HepG2 (cell line): Measurements from ENCODE around the gene TTLL11. TPM values are rescaled to one million over a fixed set of nuclear protein-coding genes. Genes with fewer than 3 reads are reported as not detected.

Experiments
- ATAC-seq: fragments of 200-7000 bp; cut with Tn5 transposase; 3 replicates; pipeline ENCODE4 v1.9.1; 2020; ENCODE audit warnings: mild to moderate bottlenecking, moderate library complexity
- BruUV-seq: library from RNA; stranded (reverse); fragments of 400-500 nt; replicated peaks from 2 replicates; lab custom pipeline; 2021; lab: Mats Ljungman, UMichigan
- CTCF ChIA-PET: fragments of 300-600 bp; formaldehyde crosslinking; extraction: SDS; loops from one replicate; lab custom pipeline; 2021; ENCODE audit warnings: low total read pairs, inconsistent platforms, low intra/inter-chr PET ratio; lab: Yijun Ruan, JAX
- POLR2A ChIA-PET: fragments of 350-600 bp; sonication (Branson Sonifier 250); formaldehyde crosslinking; loops from one replicate; lab custom pipeline; 2020; ENCODE audit warnings: antibody characterized with exemption, inconsistent platforms; lab: Yijun Ruan, JAX
- DNase-seq: peaks from one replicate; pipeline ENCODE4 v3.0.0-alpha.2; 2015; ENCODE audit warnings: low spot score
- FAIRE-seq: peaks from 3 replicates; lab custom pipeline; 2011; peaks lifted over from hg19 to GRCh38; lab: Jason Lieb, UNC
- H2AFZ ChIP-seq: one replicate; pipeline ENCODE4 v1.6.1; 2011; ENCODE audit warnings: low read length, inconsistent platforms
- H3K27ac ChIP-seq: fragments of 300-600 bp; 3 replicates; pipeline ENCODE4 v1.8.0; 2011; ENCODE audit warnings: mixed run types, mild to moderate bottlenecking, mixed read lengths, low read length, inconsistent platforms; ENCODE audit not compliant: insufficient read depth; ENCODE audit errors: extremely low read length
- H3K27me3 ChIP-seq, 2 experiments: fragments of 200-600 bp in 1 of 2; 2 replicates in 1 of 2; 3 replicates in 1 of 2; pipeline versions ENCODE4 v1.6.0 to v1.8.0; 2011; ENCODE audit warnings: low read length in 2 of 2, mild to moderate bottlenecking in 2 of 2, moderate library complexity in 2 of 2, inconsistent platforms in 1 of 2; ENCODE audit not compliant: insufficient read depth in 2 of 2, control insufficient read depth in 1 of 2
- H3K36me3 ChIP-seq, 2 experiments: fragments of 200-600 bp in 1 of 2; replicated peaks in 1 of 2; 2 replicates in 1 of 2; 3 replicates in 1 of 2; pipeline versions ENCODE4 v1.5.1 to v1.8.0; 2011; ENCODE audit warnings: low read length in 2 of 2, inconsistent platforms in 1 of 2; ENCODE audit not compliant: insufficient read depth in 2 of 2, control insufficient read depth in 1 of 2
- H3K4me1 ChIP-seq: 2 replicates; pipeline ENCODE4 v1.5.1; 2012; ENCODE audit warnings: low read length, inconsistent platforms; ENCODE audit not compliant: insufficient read depth
- H3K4me2 ChIP-seq: 2 replicates; pipeline ENCODE4 v1.6.0; 2011; ENCODE audit warnings: low read depth, low read length, inconsistent platforms
- H3K4me3 ChIP-seq, 3 experiments: fragments of 200-600 bp in 1 of 3; sonication (generic), shearing (Covaris generic) in 1 of 3; replicated peaks in 1 of 3; 2 replicates each; pipeline ENCODE4 v1.5.1; 2011 to 2016; ENCODE audit warnings: low read length in 3 of 3, inconsistent platforms in 2 of 3, low read depth in 2 of 3, mild to moderate bottlenecking in 2 of 3, control low read depth in 1 of 3, mixed read lengths in 1 of 3; ENCODE audit not compliant: insufficient read depth in 1 of 3
- H3K79me2 ChIP-seq: one replicate; pipeline ENCODE4 v1.6.1; 2011; ENCODE audit warnings: low read length, inconsistent platforms; ENCODE audit not compliant: insufficient read depth
- H3K9ac ChIP-seq: 2 replicates; pipeline ENCODE4 v1.6.0; 2011; ENCODE audit warnings: mild to moderate bottlenecking, low read depth, low read length, inconsistent platforms; ENCODE audit not compliant: insufficient read depth
- H3K9me3 ChIP-seq: 2 replicates; pipeline ENCODE4 v1.5.1; 2012; ENCODE audit warnings: mild to moderate bottlenecking, low read length
- H4K20me1 ChIP-seq: 2 replicates; pipeline ENCODE4 v1.6.0; 2011; ENCODE audit warnings: inconsistent platforms, mild to moderate bottlenecking, low read length, moderate library complexity; ENCODE audit not compliant: insufficient read depth
- ATF5 ChIP-seq: sonication (generic); formaldehyde crosslinking; IDR thresholded peaks from 2 replicates; pipeline ENCODE4 v1.4.0; 2020; ENCODE audit warnings: mild to moderate bottlenecking, low read depth, missing genetic modification reagents
- CHCHD3 ChIP-seq: sonication (generic); formaldehyde crosslinking; IDR thresholded peaks from 2 replicates; pipeline ENCODE4 v1.8.0; 2022; ENCODE audit warnings: mild to moderate bottlenecking, missing genetic modification reagents, moderate library complexity
- ELK4 ChIP-seq: sonication (generic); formaldehyde crosslinking; IDR thresholded peaks from 2 replicates; pipeline ENCODE4 v1.9.0; 2021; ENCODE audit warnings: missing genetic modification reagents, borderline replicate concordance
- MYNN ChIP-seq: sonication (generic); formaldehyde crosslinking; IDR thresholded peaks from 2 replicates; pipeline ENCODE4 v1.4.0; 2020; ENCODE audit warnings: mild to moderate bottlenecking, low read depth, missing genetic modification reagents
- NONO ChIP-seq, 2 experiments: fragments of 450-650 bp in 1 of 2; sonication (generic) in 1 of 2; formaldehyde crosslinking in 1 of 2; IDR thresholded peaks in 1 of 2; conservative IDR thresholded peaks in 1 of 2; 2 replicates each; pipeline versions ENCODE4 v1.6.1 to v1.8.0; 2017 to 2022; ENCODE audit warnings: mild to moderate bottlenecking in 1 of 2, missing genetic modification reagents in 1 of 2, moderate library complexity in 1 of 2
- PHF21A ChIP-seq: sonication (generic); formaldehyde crosslinking; IDR thresholded peaks from 2 replicates; pipeline ENCODE4 v1.5.0; 2020; ENCODE audit warnings: mild to moderate bottlenecking, missing genetic modification reagents
- RELA ChIP-seq: sonication (generic); formaldehyde crosslinking; IDR thresholded peaks from 2 replicates; pipeline ENCODE4 v1.4.0; 2020; ENCODE audit warnings: missing genetic modification reagents
- SKI ChIP-seq: fragments of 450-650 bp; IDR thresholded peaks from one replicate; pipeline ENCODE4 v1.6.1; 2018; ENCODE audit warnings: mild to moderate bottlenecking; ENCODE audit not compliant: partially characterized antibody
- SRF ChIP-seq: IDR thresholded peaks from 2 replicates; pipeline ENCODE4 v1.6.1; 2011; ENCODE audit warnings: mild to moderate bottlenecking, low read depth, low read length, moderate library complexity
- TEAD2 ChIP-seq: sonication (generic); formaldehyde crosslinking; IDR thresholded peaks from 2 replicates; pipeline ENCODE4 v1.9.0; 2021; ENCODE audit warnings: missing genetic modification reagents
- ZNF691 ChIP-seq: sonication (generic); formaldehyde crosslinking; IDR thresholded peaks from 2 replicates; pipeline ENCODE4 v1.4.0; 2020; ENCODE audit warnings: missing genetic modification reagents, low read depth, mild to moderate bottlenecking, borderline replicate concordance
- ZNF841 ChIP-seq: sonication (generic); formaldehyde crosslinking; IDR thresholded peaks from 2 replicates; pipeline ENCODE4 v1.8.1; 2023; ENCODE audit warnings: missing genetic modification reagents, borderline replicate concordance
- ZXDC ChIP-seq: sonication (generic); formaldehyde crosslinking; IDR thresholded peaks from 2 replicates; pipeline ENCODE4 v1.5.0; 2020; ENCODE audit warnings: mild to moderate bottlenecking, missing genetic modification reagents
- WGBS: methylation state at CpG from one replicate; pipeline ENCODE4 v1.1.6; 2017; ENCODE audit warnings: low lambda C conversion rate; 5-methylcytosine and 5-hydroxymethylcytosine counted together
- in situ Hi-C: cut with HindIII; loops from 2 replicates; pipeline ENCODE4 v1.10.0; 2017; ENCODE audit warnings: low pct_unique_long_range_greater_than_20kb; ENCODE audit not compliant: extremely low pct_ligation_motif_present
- intact Hi-C: fragments of 100-400 bp; cut with micrococcal nuclease; formaldehyde crosslinking; loops from one replicate; pipeline ENCODE4 v1.10.0; 2022; ENCODE audit not compliant: unreplicated experiment
- polyA plus RNA-seq, 8 experiments: library from polyadenylated mRNA; depleted of rRNA in 3 of 8; stranded (reverse) in 7 of 8; unstranded in 1 of 8; fragments of >200 nt; fragmentation: Illumina TruSeq in 4 of 8; extraction: Trizol in 4 of 8; gene quantifications; 2 replicates each; pipeline versions ENCODE4 v1.2.1 to v1.2.3, GENCODE V29; 2011 to 2016; ENCODE audit warnings: low read depth in 4 of 8, missing spikeins in 1 of 8, mixed read lengths in 1 of 8; ENCODE audit not compliant: insufficient read depth in 1 of 8
- total RNA-seq, 5 experiments: library from RNA; depleted of rRNA; stranded (reverse); fragments of >200 nt; fragmentation: Illumina TruSeq; extraction: Trizol; gene quantifications; 2 replicates each; pipeline ENCODE4 v1.2.3, GENCODE V29; 2016; ENCODE audit warnings: low read depth in 1 of 5
- TF ChIP-seq, protein P1 (sequence below): sonication (generic); formaldehyde crosslinking; IDR thresholded peaks from 2 replicates; pipeline ENCODE4 v1.4.0; 2020; ENCODE audit warnings: missing genetic modification reagents
- TF ChIP-seq, protein P2 (sequence below): sonication (generic); formaldehyde crosslinking; IDR thresholded peaks from 2 replicates; pipeline ENCODE4 v1.5.0; 2020; ENCODE audit warnings: missing genetic modification reagents, mild to moderate bottlenecking, borderline replicate concordance

Gene TTLL11
- total and polyA plus RNA-seq, 2 of the 13 experiments (the other 11 are each of a cell fraction or from before 2014, with no cell fraction given) = 4.5 to 5.2 TPM

DNA sequence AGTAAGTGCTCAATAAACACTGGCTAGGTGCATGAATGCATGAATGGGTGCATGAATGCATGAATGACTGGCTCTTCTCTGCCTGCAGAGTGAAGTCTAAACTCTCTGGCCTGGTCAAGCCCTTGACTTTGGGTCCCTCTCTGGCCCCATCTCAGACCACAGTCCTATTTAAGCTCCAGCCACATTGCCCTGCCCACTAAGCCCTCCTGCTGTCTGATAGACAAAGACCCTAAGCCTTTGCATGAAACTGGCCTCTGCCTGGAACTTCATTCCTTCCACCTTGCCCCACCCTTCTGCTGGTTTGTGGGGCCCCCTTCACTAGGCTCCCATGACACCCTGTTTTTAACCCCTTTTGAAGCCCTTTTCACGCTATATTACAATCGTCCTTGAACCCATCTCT, 202.4 kb downstream of the TTLL11 start:
- no peaks in the 10 kb centered on the region for H3K36me3 ChIP-seq
- no peak overlapping the region for H2AFZ ChIP-seq
- H3K9me3 ChIP-seq = no peaks in the 10 kb centered on the region
- no peak for ATAC-seq
- ChIA-PET CTCF (no interaction called here), POLR2A (no interaction called here)
- no peak overlapping the region for H3K4me3 ChIP-seq
- H3K27ac ChIP-seq = no peak overlapping the region
- WGBS = 5% methylated on average over 2 of the region's 2 CpGs
- no peaks in the 10 kb centered on the region for H4K20me1 ChIP-seq
- intact Hi-C loops = no loop called here
- no peaks in the 10 kb centered on the region for H3K79me2 ChIP-seq
- no peak for DNase-seq
- H3K4me1 ChIP-seq = no peaks in the 10 kb centered on the region
- H3K9ac ChIP-seq = no peak overlapping the region
- BruUV-seq = no TSS peak
- H3K27me3 ChIP-seq = peaks cover 1 to 23% of the 10 kb centered on the region in 2 experiments; a peak in 2 of 5 replicates
- no peak for FAIRE-seq
- no peak overlapping the region for H3K4me2 ChIP-seq
- in situ Hi-C loops = no loop called here
- TF ChIP-seq ATF5 (CRISPR knock-in tag) (no peak), ZXDC (CRISPR knock-in tag) (no peak), SRF (no peak), TEAD2 (CRISPR knock-in tag) (no peak), ZNF841 (CRISPR knock-in tag) (no peak), ELK4 (CRISPR knock-in tag) (no peak), RELA (CRISPR knock-in tag) (no peak), CHCHD3 (CRISPR knock-in tag) (no peak), MYNN (no peak), ZNF691 (CRISPR knock-in tag) (no peak), NONO (IDR thresholded peaks at IDR 0.05) (no peak), NONO (CRISPR knock-in tag; conservative IDR thresholded peaks at IDR 0.05) (no peak), PHF21A (CRISPR knock-in tag) (no peak), SKI (no peak)
- TF ChIP-seq, protein P1, sequence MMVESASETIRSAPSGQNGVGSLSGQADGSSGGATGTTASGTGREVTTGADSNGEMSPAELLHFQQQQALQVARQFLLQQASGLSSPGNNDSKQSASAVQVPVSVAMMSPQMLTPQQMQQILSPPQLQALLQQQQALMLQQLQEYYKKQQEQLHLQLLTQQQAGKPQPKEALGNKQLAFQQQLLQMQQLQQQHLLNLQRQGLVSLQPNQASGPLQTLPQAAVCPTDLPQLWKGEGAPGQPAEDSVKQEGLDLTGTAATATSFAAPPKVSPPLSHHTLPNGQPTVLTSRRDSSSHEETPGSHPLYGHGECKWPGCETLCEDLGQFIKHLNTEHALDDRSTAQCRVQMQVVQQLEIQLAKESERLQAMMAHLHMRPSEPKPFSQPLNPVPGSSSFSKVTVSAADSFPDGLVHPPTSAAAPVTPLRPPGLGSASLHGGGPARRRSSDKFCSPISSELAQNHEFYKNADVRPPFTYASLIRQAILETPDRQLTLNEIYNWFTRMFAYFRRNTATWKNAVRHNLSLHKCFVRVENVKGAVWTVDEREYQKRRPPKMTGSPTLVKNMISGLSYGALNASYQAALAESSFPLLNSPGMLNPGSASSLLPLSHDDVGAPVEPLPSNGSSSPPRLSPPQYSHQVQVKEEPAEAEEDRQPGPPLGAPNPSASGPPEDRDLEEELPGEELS = no peak
- TF ChIP-seq, protein P2, sequence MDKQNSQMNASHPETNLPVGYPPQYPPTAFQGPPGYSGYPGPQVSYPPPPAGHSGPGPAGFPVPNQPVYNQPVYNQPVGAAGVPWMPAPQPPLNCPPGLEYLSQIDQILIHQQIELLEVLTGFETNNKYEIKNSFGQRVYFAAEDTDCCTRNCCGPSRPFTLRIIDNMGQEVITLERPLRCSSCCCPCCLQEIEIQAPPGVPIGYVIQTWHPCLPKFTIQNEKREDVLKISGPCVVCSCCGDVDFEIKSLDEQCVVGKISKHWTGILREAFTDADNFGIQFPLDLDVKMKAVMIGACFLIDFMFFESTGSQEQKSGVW (CRISPR knock-in tag) = no peak
